ENCODE data around the gene MYO1B. TPM values are rescaled to one million over a fixed set of nuclear protein-coding genes. Genes with fewer than 3 reads are reported as not detected.

MYO1B gene
- total and polyA plus RNA-seq, 2 experiments from 2014 or later: 26.4 to 70.6 TPM

- TF ChIP-seq NANOG (IDR thresholded peaks at IDR 0.05; ENCODE audit: borderline replicate concordance): no peak
- TF ChIP-seq EZH2phosphoT487 (IDR thresholded peaks at IDR 0.05; ENCODE audit: unreplicated experiment): no peak
- TF ChIP-seq STAT1 (IDR thresholded peaks at IDR 0.05; ENCODE audit: unreplicated experiment): no peak
- no peak for TF ChIP-seq CTCF (conservative IDR thresholded peaks at IDR 0.05; ENCODE audit: low read depth in 2 of 2)
- no peak for TF ChIP-seq ZNF114 (CRISPR knock-in tag; IDR thresholded peaks at IDR 0.05)
- TF ChIP-seq ETS1 (IDR thresholded peaks at IDR 0.05): no peak
- no peak for TF ChIP-seq REST (IDR thresholded peaks at IDR 0.05; ENCODE audit: unreplicated experiment)
- TF ChIP-seq CREB1 (CRISPR knock-in tag; IDR thresholded peaks at IDR 0.05; ENCODE audit: low read depth): no peak
- TF ChIP-seq EZH2 (IDR thresholded peaks at IDR 0.05; ENCODE audit: low read depth, unreplicated experiment): no peak
- TF ChIP-seq JUNB (IDR thresholded peaks at IDR 0.05; ENCODE audit: unreplicated experiment): no peak
- no peak for TF ChIP-seq ZNF331 (CRISPR knock-in tag; IDR thresholded peaks at IDR 0.05; ENCODE audit: low read depth)
- no peak for TF ChIP-seq POLR2AphosphoS5 (IDR thresholded peaks at IDR 0.05; ENCODE audit: low read depth)
- TF ChIP-seq ZNF462 (CRISPR knock-in tag; IDR thresholded peaks at IDR 0.05): no peak
- no peaks in the 10 kb centered on the region for H3K36me3 ChIP-seq (ENCODE audit: insufficient read depth)
- peaks cover 3% of the 10 kb centered on the region; the same call in 1 of the 3 replicates for H3K9me3 Mint-ChIP-seq
- no peaks in the 10 kb centered on the region for H3K27me3 Mint-ChIP-seq (ENCODE audit: insufficient read depth, low read depth, poor library complexity)
- H3K79me2 ChIP-seq (replicated peaks; ENCODE audit: insufficient read depth): no peaks in the 10 kb centered on the region
- H3K4me3 ChIP-seq: no peak overlapping the region
- no peaks in the 10 kb centered on the region for H3K4me1 Mint-ChIP-seq
- ATAC-seq (no peak), DNase-seq (ENCODE audit: low spot score) (no peak)
- no peaks in the 10 kb centered on the region for H3K4me1 ChIP-seq (ENCODE audit: insufficient read depth)
- no peaks in the 10 kb centered on the region for H3F3A ChIP-seq (replicated peaks; ENCODE audit: low read depth)
- H3K27me3 ChIP-seq (ENCODE audit: insufficient read depth): no peaks in the 10 kb centered on the region
- H3K27ac ChIP-seq (ENCODE audit: low read depth): no peak overlapping the region
- H3K4me3 Mint-ChIP-seq: no peak overlapping the region
- no peak overlapping the region for H3K27ac Mint-ChIP-seq
- H3K4me2 ChIP-seq: no peak overlapping the region
- peaks cover 10% of the 10 kb centered on the region; the same call in 1 of the 2 replicates for H3K9me2 ChIP-seq (ENCODE audit: insufficient read depth)
- no peak overlapping the region for H2AFZ ChIP-seq
- H3K36me3 Mint-ChIP-seq (ENCODE audit: low read depth): no peaks in the 10 kb centered on the region
- H4K20me1 ChIP-seq (replicated peaks; ENCODE audit: insufficient read depth): no peaks in the 10 kb centered on the region
Measured at GRCh38 chr2:191430476-191430875, 185.3 kb downstream of the MYO1B start.
